Measurements from ENCODE around the gene COX15.
"Not testable (repeated sequence)": the region's sequence is repeated elsewhere in the genome, so short reads cannot be mapped to it uniquely, and the experiment has no call there.

Gene COX15

GRCh38 chr10:99761365-99761764, 29.4 kb upstream of the COX15 start:
- Histone ChIP-seq H3K4me1 (ENCODE audit: control insufficient read depth, insufficient read depth, low read length) (no peaks in the 10 kb centered on the region), H3K27me3 (ENCODE audit: control insufficient read depth in 1 of 2, insufficient read depth in 2 of 2, low read length in 2 of 2) (no peaks in the 10 kb centered on the region), H3K36me3 (ENCODE audit: control insufficient read depth in 2 of 2, insufficient read depth in 2 of 2, low read length in 2 of 2) (peaks cover 6 to 14% of the 10 kb centered on the region in 2 donors), H3K4me3 (ENCODE audit: low read length in 2 of 2) (no peak overlapping the region), H3K9ac (ENCODE audit: low read length in 2 of 2) (no peak overlapping the region), H3K27ac (ENCODE audit: low read length) (no peak overlapping the region), H3K9me3 (ENCODE audit: control insufficient read depth in 2 of 2, low read length in 2 of 2) (no peaks in the 10 kb centered on the region)

- Histone ChIP-seq H3K9me3 (ENCODE audit: control insufficient read depth in 2 of 2, low read length in 2 of 2) (no peaks in the 10 kb centered on the region), H3K4me1 (ENCODE audit: control insufficient read depth, insufficient read depth, low read length) (no peaks in the 10 kb centered on the region), H3K9ac (ENCODE audit: low read length in 2 of 2) (no peak overlapping the region), H3K36me3 (ENCODE audit: control insufficient read depth in 2 of 2, insufficient read depth in 2 of 2, low read length in 2 of 2) (peaks cover 6 to 22% of the 10 kb centered on the region in 2 donors), H3K27ac (ENCODE audit: low read length) (no peak overlapping the region), H3K27me3 (ENCODE audit: control insufficient read depth in 1 of 2, insufficient read depth in 2 of 2, low read length in 2 of 2) (no peaks in the 10 kb centered on the region), H3K4me3 (ENCODE audit: low read length in 2 of 2) (no peak overlapping the region)
These were observed 28.4 kb upstream of the COX15 start for GRCh38 chr10:99760321-99760720.

GRCh38 chr10:99758211-99758891, 26.4 kb upstream of the COX15 start:
- H3K36me3 ChIP-seq (ENCODE audit: control insufficient read depth in 2 of 2, insufficient read depth in 2 of 2, low read length in 2 of 2), result peaks cover 10 to 27% of the 10 kb centered on the region in 2 donors
- no peak overlapping the region for H3K4me3 ChIP-seq (ENCODE audit: low read length in 2 of 2)
- no peak overlapping the region for H3K9ac ChIP-seq (ENCODE audit: low read length in 2 of 2)
- no peak overlapping the region for H3K27ac ChIP-seq (ENCODE audit: low read length)
- H3K9me3 ChIP-seq (ENCODE audit: control insufficient read depth in 2 of 2, low read length in 2 of 2), result no peaks in the 10 kb centered on the region
- no peaks in the 10 kb centered on the region for H3K27me3 ChIP-seq (ENCODE audit: control insufficient read depth in 1 of 2, insufficient read depth in 2 of 2, low read length in 2 of 2)
- no peaks in the 10 kb centered on the region for H3K4me1 ChIP-seq (ENCODE audit: control insufficient read depth, insufficient read depth, low read length)

GRCh38 chr10:99756159-99756558, 24.2 kb upstream of the COX15 start:
- no peak overlapping the region for H3K4me3 ChIP-seq (ENCODE audit: low read length in 2 of 2)
- H3K9ac ChIP-seq (ENCODE audit: low read length in 2 of 2), result no peak overlapping the region
- H3K9me3 ChIP-seq (ENCODE audit: control insufficient read depth in 2 of 2, low read length in 2 of 2), result no peaks in the 10 kb centered on the region
- peaks cover 16 to 27% of the 10 kb centered on the region in 2 donors for H3K36me3 ChIP-seq (ENCODE audit: control insufficient read depth in 2 of 2, insufficient read depth in 2 of 2, low read length in 2 of 2)
- H3K27me3 ChIP-seq (ENCODE audit: control insufficient read depth in 1 of 2, insufficient read depth in 2 of 2, low read length in 2 of 2), result no peaks in the 10 kb centered on the region
- H3K4me1 ChIP-seq (ENCODE audit: control insufficient read depth, insufficient read depth, low read length), result no peaks in the 10 kb centered on the region
- no peak overlapping the region for H3K27ac ChIP-seq (ENCODE audit: low read length)

- Histone ChIP-seq H3K9ac (ENCODE audit: low read length in 2 of 2) (no peak overlapping the region), H3K9me3 (ENCODE audit: control insufficient read depth in 2 of 2, low read length in 2 of 2) (no peaks in the 10 kb centered on the region), H3K27me3 (ENCODE audit: control insufficient read depth in 1 of 2, insufficient read depth in 2 of 2, low read length in 2 of 2) (no peaks in the 10 kb centered on the region), H3K36me3 (ENCODE audit: control insufficient read depth in 2 of 2, insufficient read depth in 2 of 2, low read length in 2 of 2) (peaks cover 16 to 20% of the 10 kb centered on the region in 2 donors), H3K4me1 (ENCODE audit: control insufficient read depth, insufficient read depth, low read length) (no peaks in the 10 kb centered on the region), H3K27ac (ENCODE audit: low read length) (no peak overlapping the region), H3K4me3 (ENCODE audit: low read length in 2 of 2) (no peak overlapping the region)
These were observed 22.7 kb upstream of the COX15 start for GRCh38 chr10:99754670-99755069.

- Histone ChIP-seq H3K27me3 (ENCODE audit: control insufficient read depth in 1 of 2, insufficient read depth in 2 of 2, low read length in 2 of 2) (no peaks in the 10 kb centered on the region), H3K27ac (ENCODE audit: low read length) (no peak overlapping the region), H3K9me3 (ENCODE audit: control insufficient read depth in 2 of 2, low read length in 2 of 2) (no peaks in the 10 kb centered on the region), H3K36me3 (ENCODE audit: control insufficient read depth in 2 of 2, insufficient read depth in 2 of 2, low read length in 2 of 2) (peaks cover 31 to 37% of the 10 kb centered on the region in 2 donors), H3K4me3 (ENCODE audit: low read length in 2 of 2) (no peak overlapping the region), H3K9ac (ENCODE audit: low read length in 2 of 2) (no peak overlapping the region), H3K4me1 (ENCODE audit: control insufficient read depth, insufficient read depth, low read length) (no peaks in the 10 kb centered on the region)
These were observed 18.7 kb upstream of the COX15 start for GRCh38 chr10:99750641-99751040.

- Histone ChIP-seq H3K27ac (ENCODE audit: low read length) (no peak overlapping the region), H3K27me3 (ENCODE audit: control insufficient read depth in 1 of 2, insufficient read depth in 2 of 2, low read length in 2 of 2) (no peaks in the 10 kb centered on the region), H3K9me3 (ENCODE audit: control insufficient read depth in 2 of 2, low read length in 2 of 2) (no peaks in the 10 kb centered on the region), H3K4me1 (ENCODE audit: control insufficient read depth, insufficient read depth, low read length) (no peaks in the 10 kb centered on the region), H3K4me3 (ENCODE audit: low read length in 2 of 2) (no peak overlapping the region), H3K9ac (ENCODE audit: low read length in 2 of 2) (no peak overlapping the region), H3K36me3 (ENCODE audit: control insufficient read depth in 2 of 2, insufficient read depth in 2 of 2, low read length in 2 of 2) (peaks cover 28 to 43% of the 10 kb centered on the region in 2 donors)
These were observed 17.0 kb upstream of the COX15 start for GRCh38 chr10:99748823-99749451.

- H3K27ac ChIP-seq (ENCODE audit: low read length); H3K9ac ChIP-seq (ENCODE audit: low read length in 2 of 2); H3K4me1 ChIP-seq (ENCODE audit: control insufficient read depth, insufficient read depth, low read length); H3K9me3 ChIP-seq (ENCODE audit: control insufficient read depth in 2 of 2, low read length in 2 of 2); H3K4me3 ChIP-seq (ENCODE audit: low read length in 2 of 2); H3K27me3 ChIP-seq (ENCODE audit: control insufficient read depth in 1 of 2, insufficient read depth in 2 of 2, low read length in 2 of 2): not testable (repeated sequence)
- peaks cover 31 to 59% of the 10 kb centered on the region in 2 donors for H3K36me3 ChIP-seq (ENCODE audit: control insufficient read depth in 2 of 2, insufficient read depth in 2 of 2, low read length in 2 of 2)
These were observed 14.2 kb upstream of the COX15 start for GRCh38 chr10:99746166-99746565.

- Histone ChIP-seq H3K4me3 (ENCODE audit: low read length in 2 of 2) (no peak overlapping the region), H3K27ac (ENCODE audit: low read length) (no peak overlapping the region), H3K36me3 (ENCODE audit: control insufficient read depth in 2 of 2, insufficient read depth in 2 of 2, low read length in 2 of 2) (peaks cover 38 to 64% of the 10 kb centered on the region in 2 donors), H3K27me3 (ENCODE audit: control insufficient read depth in 1 of 2, insufficient read depth in 2 of 2, low read length in 2 of 2) (no peaks in the 10 kb centered on the region), H3K4me1 (ENCODE audit: control insufficient read depth, insufficient read depth, low read length) (no peaks in the 10 kb centered on the region), H3K9me3 (ENCODE audit: control insufficient read depth in 2 of 2, low read length in 2 of 2) (no peaks in the 10 kb centered on the region), H3K9ac (ENCODE audit: low read length in 2 of 2) (no peak overlapping the region)
These were observed 11.9 kb upstream of the COX15 start for GRCh38 chr10:99743841-99744240.

- Histone ChIP-seq H3K9ac (ENCODE audit: low read length in 2 of 2) (no peak overlapping the region), H3K9me3 (ENCODE audit: control insufficient read depth in 2 of 2, low read length in 2 of 2) (no peaks in the 10 kb centered on the region), H3K36me3 (ENCODE audit: control insufficient read depth in 2 of 2, insufficient read depth in 2 of 2, low read length in 2 of 2) (peaks cover 28 to 58% of the 10 kb centered on the region in 2 donors), H3K4me1 (ENCODE audit: control insufficient read depth, insufficient read depth, low read length) (no peaks in the 10 kb centered on the region), H3K27me3 (ENCODE audit: control insufficient read depth in 1 of 2, insufficient read depth in 2 of 2, low read length in 2 of 2) (no peaks in the 10 kb centered on the region), H3K27ac (ENCODE audit: low read length) (no peak overlapping the region), H3K4me3 (ENCODE audit: low read length in 2 of 2) (no peak overlapping the region)
These were observed 10.8 kb upstream of the COX15 start for GRCh38 chr10:99742701-99743100.

GRCh38 chr10:99742254-99742653, 10.3 kb upstream of the COX15 start:
- Histone ChIP-seq H3K4me3 (ENCODE audit: low read length in 2 of 2) (no peak overlapping the region), H3K27ac (ENCODE audit: low read length) (no peak overlapping the region), H3K36me3 (ENCODE audit: control insufficient read depth in 2 of 2, insufficient read depth in 2 of 2, low read length in 2 of 2) (peaks cover 29 to 56% of the 10 kb centered on the region in 2 donors), H3K9me3 (ENCODE audit: control insufficient read depth in 2 of 2, low read length in 2 of 2) (no peaks in the 10 kb centered on the region), H3K4me1 (ENCODE audit: control insufficient read depth, insufficient read depth, low read length) (no peaks in the 10 kb centered on the region), H3K27me3 (ENCODE audit: control insufficient read depth in 1 of 2, insufficient read depth in 2 of 2, low read length in 2 of 2) (no peaks in the 10 kb centered on the region), H3K9ac (ENCODE audit: low read length in 2 of 2) (no peak overlapping the region)
